Trophoblast cell (in vitro differentiated cells and primary cell): ENCODE data around the gene UFC1.

Experiments
- DNase-seq, 2 donors: peaks; one replicate each; pipeline ENCODE4 v3.0.0-alpha.2; 2016
- H2AFZ ChIP-seq: 2 replicates; pipeline ENCODE4 v1.6.1; 2013; ENCODE audit warnings: low read length, moderate library complexity, mild to moderate bottlenecking; ENCODE audit not compliant: insufficient read depth, poor library complexity
- H2AK5ac ChIP-seq: 2 replicates; pipeline ENCODE4 v1.6.1; 2013; ENCODE audit warnings: mild to moderate bottlenecking, low read length
- H2BK120ac ChIP-seq: 2 replicates; pipeline ENCODE4 v1.6.1; 2013; ENCODE audit warnings: low read length, mild to moderate bottlenecking, moderate library complexity; ENCODE audit not compliant: insufficient read depth, poor library complexity
- H2BK12ac ChIP-seq: 2 replicates; pipeline ENCODE4 v1.6.1; 2013; ENCODE audit warnings: mild to moderate bottlenecking, low read length, moderate library complexity
- H2BK5ac ChIP-seq: 2 replicates; pipeline ENCODE4 v1.6.1; 2013; ENCODE audit warnings: low read length, low read depth, moderate library complexity, mild to moderate bottlenecking; ENCODE audit not compliant: poor library complexity
- H3K14ac ChIP-seq: 2 replicates; pipeline ENCODE4 v1.6.1; 2013; ENCODE audit warnings: mild to moderate bottlenecking, low read length
- H3K18ac ChIP-seq: 2 replicates; pipeline ENCODE4 v1.6.1; 2013; ENCODE audit warnings: mild to moderate bottlenecking, low read length
- H3K23ac ChIP-seq: 2 replicates; pipeline ENCODE4 v1.6.1; 2013; ENCODE audit warnings: low read length
- H3K27ac ChIP-seq: 2 replicates; pipeline ENCODE4 v1.5.1; 2013; ENCODE audit warnings: low read depth, mild to moderate bottlenecking, inconsistent platforms, low read length, moderate library complexity
- H3K27me3 ChIP-seq: 2 replicates; pipeline ENCODE4 v1.6.1; 2013; ENCODE audit warnings: inconsistent platforms, mild to moderate bottlenecking, low read length, moderate library complexity; ENCODE audit not compliant: insufficient read depth
- H3K36me3 ChIP-seq, 2 experiments: 1 replicate in 1 of 2; 2 replicates in 1 of 2; pipeline ENCODE4 v1.6.1; 2013; ENCODE audit warnings: low read length in 2 of 2, mild to moderate bottlenecking in 2 of 2, moderate library complexity in 1 of 2; ENCODE audit not compliant: insufficient read depth in 2 of 2, control insufficient read depth in 1 of 2
- H3K4ac ChIP-seq: 2 replicates; pipeline ENCODE4 v1.6.1; 2013; ENCODE audit warnings: low read depth, mild to moderate bottlenecking, low read length, moderate library complexity
- H3K4me1 ChIP-seq, 2 experiments: 1 replicate in 1 of 2; 2 replicates in 1 of 2; pipeline ENCODE4 v1.6.1; 2013; ENCODE audit warnings: low read length in 2 of 2, mild to moderate bottlenecking in 2 of 2, moderate library complexity in 1 of 2; ENCODE audit not compliant: insufficient read depth in 2 of 2, control insufficient read depth in 1 of 2
- H3K4me2 ChIP-seq: 2 replicates; pipeline ENCODE4 v1.6.1; 2013; ENCODE audit warnings: inconsistent platforms, mild to moderate bottlenecking, low read length, moderate library complexity
- H3K4me3 ChIP-seq: 2 replicates; pipeline ENCODE4 v1.5.1; 2013; ENCODE audit warnings: mild to moderate bottlenecking, low read depth, low read length, inconsistent platforms
- H3K79me1 ChIP-seq: one replicate; pipeline ENCODE4 v1.6.1; 2013; ENCODE audit warnings: low read length
- H3K79me2 ChIP-seq: 2 replicates; pipeline ENCODE4 v1.6.1; 2013; ENCODE audit warnings: low read length, mild to moderate bottlenecking; ENCODE audit not compliant: control insufficient read depth, insufficient read depth, poor library complexity
- H3K9ac ChIP-seq: 2 replicates; pipeline ENCODE4 v1.6.1; 2013; ENCODE audit warnings: mild to moderate bottlenecking, low read length
- H3K9me3 ChIP-seq: 2 replicates; pipeline ENCODE4 v1.6.1; 2013; ENCODE audit warnings: low read depth, mild to moderate bottlenecking, control low read depth, inconsistent platforms, low read length; ENCODE audit not compliant: insufficient read depth
- H4K12ac ChIP-seq: 2 replicates; pipeline ENCODE4 v1.6.1; 2013; ENCODE audit warnings: low read depth, mild to moderate bottlenecking, low read length, moderate library complexity
- H4K8ac ChIP-seq: 2 replicates; pipeline ENCODE4 v1.6.1; 2013; ENCODE audit warnings: low read depth, mild to moderate bottlenecking, low read length, moderate library complexity
- H4K91ac ChIP-seq: one replicate; pipeline ENCODE4 v1.6.1; 2013; ENCODE audit warnings: low read depth, mild to moderate bottlenecking, low read length, moderate library complexity
- WGBS: extraction: QIAGEN DNeasy Blood & Tissue Kit; methylation state at CpG from one replicate; pipeline ENCODE4 v1.1.7; 2013; ENCODE audit warnings: missing lambda C conversion rate; ENCODE audit not compliant: insufficient read length, insufficient coverage; ENCODE audit errors: extremely low coverage; 5-methylcytosine and 5-hydroxymethylcytosine counted together

The UFC1 gene

DNA sequence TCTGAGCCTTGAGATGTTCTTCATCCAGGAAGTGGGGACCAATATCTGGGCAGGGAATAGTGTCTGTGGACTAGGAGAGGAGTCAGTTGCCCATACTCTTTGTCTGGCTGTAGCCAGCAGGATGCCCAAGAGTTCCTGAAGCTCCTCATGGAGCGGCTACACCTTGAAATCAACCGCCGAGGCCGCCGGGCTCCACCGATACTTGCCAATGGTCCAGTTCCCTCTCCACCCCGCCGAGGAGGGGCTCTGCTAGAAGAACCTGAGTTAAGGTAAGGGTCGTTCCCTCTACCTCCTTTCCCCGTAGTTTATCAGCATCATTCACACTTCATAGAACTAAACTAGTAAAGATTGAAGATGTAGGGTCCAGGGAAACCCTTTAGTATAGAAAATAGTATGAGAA lies 9.0 kb downstream of the UFC1 start:
- H2BK12ac ChIP-seq = no peak overlapping the region
- H3K4me3 ChIP-seq = no peak overlapping the region
- H4K12ac ChIP-seq = no peak overlapping the region
- H3K4ac ChIP-seq = no peak overlapping the region
- H2AFZ ChIP-seq = no peak overlapping the region
- no peak overlapping the region for H2BK5ac ChIP-seq
- H3K36me3 ChIP-seq = peaks cover 25 to 50% of the 10 kb centered on the region in 2 experiments
- no peak for DNase-seq
- H3K9ac ChIP-seq = no peak overlapping the region
- WGBS = no CpG with 5 or more reads among the region's 10 CpGs
- no peaks in the 10 kb centered on the region for H3K27me3 ChIP-seq
- H3K18ac ChIP-seq = no peak overlapping the region
- H3K79me1 ChIP-seq = peaks cover 7% of the 10 kb centered on the region
- no peak overlapping the region for H3K27ac ChIP-seq
- H2BK120ac ChIP-seq = no peak overlapping the region
- H3K14ac ChIP-seq = no peak overlapping the region
- no peak overlapping the region for H3K4me2 ChIP-seq
- H3K9me3 ChIP-seq = peaks cover 2% of the 10 kb centered on the region
- H3K4me1 ChIP-seq = peaks cover 17 to 19% of the 10 kb centered on the region in 2 experiments
- no peak overlapping the region for H4K91ac ChIP-seq
- peaks cover 8% of the 10 kb centered on the region for H3K79me2 ChIP-seq
- H2AK5ac ChIP-seq = no peak overlapping the region
- H3K23ac ChIP-seq = no peak overlapping the region
- no peak overlapping the region for H4K8ac ChIP-seq

- peaks cover 7% of the 10 kb centered on the region for H3K79me1 ChIP-seq
- no peak overlapping the region for H3K27ac ChIP-seq
- peaks cover 2% of the 10 kb centered on the region for H3K9me3 ChIP-seq
- WGBS = no CpG with 5 or more reads among the region's 5 CpGs
- H3K4me2 ChIP-seq = no peak overlapping the region
- H2AK5ac ChIP-seq = no peak overlapping the region
- no peak overlapping the region for H3K18ac ChIP-seq
- H3K4me3 ChIP-seq = no peak overlapping the region
- H4K12ac ChIP-seq = no peak overlapping the region
- H2BK12ac ChIP-seq = no peak overlapping the region
- H3K9ac ChIP-seq = no peak overlapping the region
- no peak overlapping the region for H4K91ac ChIP-seq
- no peak overlapping the region for H4K8ac ChIP-seq
- H3K79me2 ChIP-seq = peaks cover 8% of the 10 kb centered on the region
- H2BK5ac ChIP-seq = no peak overlapping the region
- no peak overlapping the region for H3K4ac ChIP-seq
- no peak overlapping the region for H3K23ac ChIP-seq
- no peak overlapping the region for H2BK120ac ChIP-seq
- no peak overlapping the region for H2AFZ ChIP-seq
- H3K4me1 ChIP-seq = peaks cover 17 to 18% of the 10 kb centered on the region in 2 experiments
- no peak for DNase-seq
- H3K14ac ChIP-seq = no peak overlapping the region
- peaks cover 24 to 40% of the 10 kb centered on the region in 2 experiments for H3K36me3 ChIP-seq
- no peaks in the 10 kb centered on the region for H3K27me3 ChIP-seq
Observed at GRCh38 chr1:161163793-161164192, 10.0 kb downstream of the UFC1 start.

- no peak overlapping the region for H2AFZ ChIP-seq
- H2BK5ac ChIP-seq = no peak overlapping the region
- H3K79me1 ChIP-seq = no peaks in the 10 kb centered on the region
- no peak overlapping the region for H3K4me3 ChIP-seq
- H3K9me3 ChIP-seq = peaks cover 2% of the 10 kb centered on the region
- H4K91ac ChIP-seq = no peak overlapping the region
- no peaks in the 10 kb centered on the region for H3K27me3 ChIP-seq
- H2BK12ac ChIP-seq = no peak overlapping the region
- no peak overlapping the region for H3K14ac ChIP-seq
- H2AK5ac ChIP-seq = no peak overlapping the region
- DNase-seq = no peak
- H3K36me3 ChIP-seq = peaks cover 26 to 42% of the 10 kb centered on the region in 2 experiments
- no peak overlapping the region for H3K4ac ChIP-seq
- no peak overlapping the region for H4K12ac ChIP-seq
- no peak overlapping the region for H3K27ac ChIP-seq
- WGBS = no CpG with 5 or more reads among the region's 14 CpGs
- peaks cover 11 to 12% of the 10 kb centered on the region in 2 experiments for H3K4me1 ChIP-seq
- H3K9ac ChIP-seq = no peak overlapping the region
- H2BK120ac ChIP-seq = no peak overlapping the region
- H4K8ac ChIP-seq = peak overlapping the region; percentile 4
- H3K18ac ChIP-seq = no peak overlapping the region
- no peak overlapping the region for H3K23ac ChIP-seq
- H3K79me2 ChIP-seq = no peaks in the 10 kb centered on the region
- H3K4me2 ChIP-seq = peak overlapping the region; percentile 97
Observed at GRCh38 chr1:161164901-161165610, 11.3 kb downstream of the UFC1 start.

GRCh38 chr1:161165742-161166668 lies 12.2 kb downstream of the UFC1 start, which contains the start of gene PPOX:
PPOX (plus strand) TSS chr1:161166426; CDS start chr1:161166848, 422 bp downstream.
- H3K79me2 ChIP-seq = no peaks in the 10 kb centered on the region

More at GRCh38 chr1:161165742-161166668, 12.2 kb downstream of the UFC1 start, which contains the start of gene PPOX:
- Histone ChIP-seq H3K4ac (no peak within 1 kb of the TSS), H4K91ac (peak within 1 kb of the TSS; percentile 16), H2BK120ac (no peak within 1 kb of the TSS), H3K36me3 (peaks cover 26 to 45% of the 10 kb centered on the region in 2 experiments), H2AFZ (peak within 1 kb of the TSS; percentile 70), H3K27me3 (no peaks in the 10 kb centered on the region), H2BK12ac (no peak within 1 kb of the TSS), H3K9ac (peak within 1 kb of the TSS; percentile 84), H3K4me2 (peak within 1 kb of the TSS; percentile 97), H3K79me1 (no peaks in the 10 kb centered on the region), H3K4me1 (peaks cover 8 to 9% of the 10 kb centered on the region in 2 experiments), H3K23ac (no peak within 1 kb of the TSS), H3K18ac (peak within 1 kb of the TSS; percentile 19), H4K12ac (peak within 1 kb of the TSS; percentile 34), H2AK5ac (peak within 1 kb of the TSS; percentile 23), H3K27ac (peak within 1 kb of the TSS; percentile 29), H2BK5ac (peak within 1 kb of the TSS; percentile 21), H3K9me3 (peaks cover 2% of the 10 kb centered on the region), H4K8ac (peak within 1 kb of the TSS; percentile 78), H3K14ac (peak within 1 kb of the TSS; percentile 65), H3K4me3 (peak within 1 kb of the TSS; percentile 85)
- WGBS = no CpG with 5 or more reads among the region's 54 CpGs
- peak; percentile 97 to 98 for DNase-seq
